Measurements from ENCODE around the gene AK8. TPM values are rescaled to one million over a fixed set of nuclear protein-coding genes. Genes with fewer than 3 reads are reported as not detected.

Gene AK8, protein sequence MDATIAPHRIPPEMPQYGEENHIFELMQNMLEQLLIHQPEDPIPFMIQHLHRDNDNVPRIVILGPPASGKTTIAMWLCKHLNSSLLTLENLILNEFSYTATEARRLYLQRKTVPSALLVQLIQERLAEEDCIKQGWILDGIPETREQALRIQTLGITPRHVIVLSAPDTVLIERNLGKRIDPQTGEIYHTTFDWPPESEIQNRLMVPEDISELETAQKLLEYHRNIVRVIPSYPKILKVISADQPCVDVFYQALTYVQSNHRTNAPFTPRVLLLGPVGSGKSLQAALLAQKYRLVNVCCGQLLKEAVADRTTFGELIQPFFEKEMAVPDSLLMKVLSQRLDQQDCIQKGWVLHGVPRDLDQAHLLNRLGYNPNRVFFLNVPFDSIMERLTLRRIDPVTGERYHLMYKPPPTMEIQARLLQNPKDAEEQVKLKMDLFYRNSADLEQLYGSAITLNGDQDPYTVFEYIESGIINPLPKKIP
- 0.77 and 0.84 TPM in 2 replicates for polyA plus RNA-seq (2012; rRNA removed)
- polyA plus RNA-seq (2012; cell fraction: cytosol; rRNA removed): 0.44 and 0.58 TPM in 2 replicates
- polyA plus RNA-seq (2012; cell fraction: nucleus; rRNA removed): 1.2 and 1.9 TPM in 2 replicates

DNA sequence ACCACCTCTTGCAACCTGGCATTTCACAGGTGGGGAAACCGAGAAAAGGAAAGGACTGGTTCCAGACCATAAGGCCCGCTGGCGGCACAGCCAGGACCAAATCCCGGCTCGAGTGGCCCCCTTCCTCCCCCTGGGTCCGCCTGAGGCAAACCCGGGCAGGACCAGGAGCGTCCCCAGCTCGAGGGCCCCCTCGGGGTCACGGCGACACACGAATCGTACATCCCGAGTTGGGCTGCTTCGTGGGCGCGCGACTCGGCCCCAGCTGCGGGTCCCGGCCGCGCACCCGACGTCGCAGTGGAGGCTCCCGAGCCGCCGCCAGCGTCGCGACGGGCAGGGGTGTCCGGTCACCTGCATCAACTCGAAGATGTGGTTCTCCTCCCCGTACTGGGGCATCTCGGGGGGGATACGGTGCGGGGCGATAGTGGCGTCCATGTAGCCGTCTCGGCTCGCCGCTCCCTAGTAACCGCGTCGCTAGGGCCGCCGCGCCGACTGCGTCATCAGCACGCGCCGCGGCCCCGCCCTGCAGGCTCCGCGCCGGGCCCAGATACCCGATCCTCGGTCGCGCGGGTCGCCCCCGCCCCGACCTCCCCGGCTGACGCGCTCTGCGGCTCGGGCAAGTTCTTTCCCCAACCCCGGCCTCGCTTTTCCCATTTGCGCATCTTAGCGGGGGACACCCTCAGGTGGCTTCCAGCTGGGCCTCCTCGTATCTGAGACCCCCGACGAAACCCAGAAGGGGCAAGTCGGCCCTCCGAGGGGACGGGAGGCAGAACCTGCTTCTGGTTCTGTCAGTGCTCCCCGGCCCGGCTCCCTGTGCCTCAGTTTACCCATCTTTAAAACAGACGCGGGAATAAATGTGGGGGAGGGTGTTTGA is at the start of gene AK8:
Gene AK8, minus strand, starts transcription at position 461 of the 871 bp plus-strand sequence. Its CDS starts 29 bp downstream, at position 432.
- Histone ChIP-seq H3K27ac (ENCODE audit: low read depth in 2 of 2, low read length in 1 of 2) (peak within 1 kb of the TSS; percentile 81 to 86), H3K9me2 (no peaks in the 10 kb centered on the region), H3K9me3 (no peaks in the 10 kb centered on the region), H3K4me1 (ENCODE audit: control insufficient read depth in 1 of 2, insufficient read depth in 2 of 2, low read depth in 1 of 2, low read length in 1 of 2) (peaks cover 0 to 7% of the 10 kb centered on the region in 2 experiments; a peak in 1 of 4 replicates), H4K20me1 (ENCODE audit: insufficient read depth) (no peaks in the 10 kb centered on the region), H3K4me3 (ENCODE audit: low read depth in 2 of 2, low read length in 1 of 2) (peak within 1 kb of the TSS; percentile 98), H3K9ac (peak within 1 kb of the TSS; percentile 100), H3F3A (replicated peaks; ENCODE audit: insufficient read depth) (no peaks in the 10 kb centered on the region), H3K79me2 (ENCODE audit: insufficient read depth) (no peaks in the 10 kb centered on the region; the same call in 1 of the 2 replicates), H3K4me2 (peak within 1 kb of the TSS; percentile 100), H2AFZ (ENCODE audit: low read depth) (peak within 1 kb of the TSS; percentile 98), H3K27me3 (ENCODE audit: insufficient read depth) (no peaks in the 10 kb centered on the region), H3K36me3 (replicated peaks in 1 of 2; ENCODE audit: control insufficient read depth in 1 of 2, insufficient read depth in 2 of 2, low read length in 1 of 2) (no peaks in the 10 kb centered on the region)
- DNase-seq: peak; percentile 98
- ChIA-PET CTCF (interaction anchor here (0.8 to 2.8 kb wide), 7 partner anchors 8 to 100 kb away, joined by 3 to 19 read pairs (median 3); no protein-coding TSS in a partner anchor), POLR2A (interaction anchor here (0.6 to 1.4 kb wide), 2 partner anchors 29 to 74 kb away, joined by 3 to 4 read pairs; no protein-coding TSS in a partner anchor)
- WGBS (ENCODE audit: low lambda C conversion rate): 2% methylated on average over 26 of the region's 89 CpGs
- no peak for TF ChIP-seq NRF1 (IDR thresholded peaks at IDR 0.05; ENCODE audit: low read depth, low read length)
- peak; percentile 84 for TF ChIP-seq MXI1 (IDR thresholded peaks at IDR 0.05; ENCODE audit: low read depth, low read length)
- TF ChIP-seq ELF1 (IDR thresholded peaks at IDR 0.05): no peak
- no peak for TF ChIP-seq EZH2phosphoT487 (IDR thresholded peaks at IDR 0.05; ENCODE audit: borderline replicate concordance, low read depth)
- TF ChIP-seq, protein P1, sequence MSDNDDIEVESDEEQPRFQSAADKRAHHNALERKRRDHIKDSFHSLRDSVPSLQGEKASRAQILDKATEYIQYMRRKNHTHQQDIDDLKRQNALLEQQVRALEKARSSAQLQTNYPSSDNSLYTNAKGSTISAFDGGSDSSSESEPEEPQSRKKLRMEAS (IDR thresholded peaks at IDR 0.05; ENCODE audit: low read depth): peak; percentile 38; the same call in 1 of the 2 replicates
- TF ChIP-seq, protein P2, sequence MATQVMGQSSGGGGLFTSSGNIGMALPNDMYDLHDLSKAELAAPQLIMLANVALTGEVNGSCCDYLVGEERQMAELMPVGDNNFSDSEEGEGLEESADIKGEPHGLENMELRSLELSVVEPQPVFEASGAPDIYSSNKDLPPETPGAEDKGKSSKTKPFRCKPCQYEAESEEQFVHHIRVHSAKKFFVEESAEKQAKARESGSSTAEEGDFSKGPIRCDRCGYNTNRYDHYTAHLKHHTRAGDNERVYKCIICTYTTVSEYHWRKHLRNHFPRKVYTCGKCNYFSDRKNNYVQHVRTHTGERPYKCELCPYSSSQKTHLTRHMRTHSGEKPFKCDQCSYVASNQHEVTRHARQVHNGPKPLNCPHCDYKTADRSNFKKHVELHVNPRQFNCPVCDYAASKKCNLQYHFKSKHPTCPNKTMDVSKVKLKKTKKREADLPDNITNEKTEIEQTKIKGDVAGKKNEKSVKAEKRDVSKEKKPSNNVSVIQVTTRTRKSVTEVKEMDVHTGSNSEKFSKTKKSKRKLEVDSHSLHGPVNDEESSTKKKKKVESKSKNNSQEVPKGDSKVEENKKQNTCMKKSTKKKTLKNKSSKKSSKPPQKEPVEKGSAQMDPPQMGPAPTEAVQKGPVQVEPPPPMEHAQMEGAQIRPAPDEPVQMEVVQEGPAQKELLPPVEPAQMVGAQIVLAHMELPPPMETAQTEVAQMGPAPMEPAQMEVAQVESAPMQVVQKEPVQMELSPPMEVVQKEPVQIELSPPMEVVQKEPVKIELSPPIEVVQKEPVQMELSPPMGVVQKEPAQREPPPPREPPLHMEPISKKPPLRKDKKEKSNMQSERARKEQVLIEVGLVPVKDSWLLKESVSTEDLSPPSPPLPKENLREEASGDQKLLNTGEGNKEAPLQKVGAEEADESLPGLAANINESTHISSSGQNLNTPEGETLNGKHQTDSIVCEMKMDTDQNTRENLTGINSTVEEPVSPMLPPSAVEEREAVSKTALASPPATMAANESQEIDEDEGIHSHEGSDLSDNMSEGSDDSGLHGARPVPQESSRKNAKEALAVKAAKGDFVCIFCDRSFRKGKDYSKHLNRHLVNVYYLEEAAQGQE (IDR thresholded peaks at IDR 0.05; ENCODE audit: low read depth, low read length): peak; percentile 8; the same call in 1 of the 2 replicates
- TF ChIP-seq TEAD4 (IDR thresholded peaks at IDR 0.05; ENCODE audit: borderline replicate concordance, insufficient read depth): no peak
- TF ChIP-seq MEF2A (IDR thresholded peaks at IDR 0.05; ENCODE audit: borderline replicate concordance, low read depth): no peak
- no peak for TF ChIP-seq YY1 (IDR thresholded peaks at IDR 0.05; ENCODE audit: low read depth)
- TF ChIP-seq GATA2 (CRISPR knock-in tag; IDR thresholded peaks at IDR 0.05): no peak
- no peak for TF ChIP-seq POLR2AphosphoS5 (IDR thresholded peaks at IDR 0.05; ENCODE audit: low read depth, low read length)
- TF ChIP-seq SMC3 (IDR thresholded peaks at IDR 0.05; ENCODE audit: low read depth, low read length): no peak
- peak; percentile 28; the same call in 1 of the 2 replicates for TF ChIP-seq TAF1 (IDR thresholded peaks at IDR 0.05; ENCODE audit: borderline replicate concordance, low read depth, low read length)
- no peak for TF ChIP-seq EP300 (IDR thresholded peaks at IDR 0.05; ENCODE audit: borderline replicate concordance in 1 of 2, low read depth in 1 of 2, low read length in 1 of 2)
- no peak for TF ChIP-seq GABPA (IDR thresholded peaks at IDR 0.05; ENCODE audit: low read depth)
- TF ChIP-seq RCOR1 (IDR thresholded peaks at IDR 0.05; ENCODE audit: low read length): no peak
- TF ChIP-seq RFX5 (IDR thresholded peaks at IDR 0.05; ENCODE audit: low read length): no peak
- TF ChIP-seq JUND (IDR thresholded peaks at IDR 0.05): no peak
- no peak for TF ChIP-seq RXRA (IDR thresholded peaks at IDR 0.05; ENCODE audit: borderline replicate concordance, low read depth)
- peak; percentile 24 for TF ChIP-seq CHD2 (IDR thresholded peaks at IDR 0.05; ENCODE audit: low read length, partially characterized antibody)
- TF ChIP-seq FOXJ3 (CRISPR knock-in tag; IDR thresholded peaks at IDR 0.05): no peak
- TF ChIP-seq, protein P3, sequence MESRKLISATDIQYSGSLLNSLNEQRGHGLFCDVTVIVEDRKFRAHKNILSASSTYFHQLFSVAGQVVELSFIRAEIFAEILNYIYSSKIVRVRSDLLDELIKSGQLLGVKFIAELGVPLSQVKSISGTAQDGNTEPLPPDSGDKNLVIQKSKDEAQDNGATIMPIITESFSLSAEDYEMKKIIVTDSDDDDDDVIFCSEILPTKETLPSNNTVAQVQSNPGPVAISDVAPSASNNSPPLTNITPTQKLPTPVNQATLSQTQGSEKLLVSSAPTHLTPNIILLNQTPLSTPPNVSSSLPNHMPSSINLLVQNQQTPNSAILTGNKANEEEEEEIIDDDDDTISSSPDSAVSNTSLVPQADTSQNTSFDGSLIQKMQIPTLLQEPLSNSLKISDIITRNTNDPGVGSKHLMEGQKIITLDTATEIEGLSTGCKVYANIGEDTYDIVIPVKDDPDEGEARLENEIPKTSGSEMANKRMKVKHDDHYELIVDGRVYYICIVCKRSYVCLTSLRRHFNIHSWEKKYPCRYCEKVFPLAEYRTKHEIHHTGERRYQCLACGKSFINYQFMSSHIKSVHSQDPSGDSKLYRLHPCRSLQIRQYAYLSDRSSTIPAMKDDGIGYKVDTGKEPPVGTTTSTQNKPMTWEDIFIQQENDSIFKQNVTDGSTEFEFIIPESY (IDR thresholded peaks at IDR 0.05; ENCODE audit: borderline replicate concordance, low read depth): no peak
- no peak for TF ChIP-seq FOXM1 (IDR thresholded peaks at IDR 0.05; ENCODE audit: low read depth)
- TF ChIP-seq, protein P4, sequence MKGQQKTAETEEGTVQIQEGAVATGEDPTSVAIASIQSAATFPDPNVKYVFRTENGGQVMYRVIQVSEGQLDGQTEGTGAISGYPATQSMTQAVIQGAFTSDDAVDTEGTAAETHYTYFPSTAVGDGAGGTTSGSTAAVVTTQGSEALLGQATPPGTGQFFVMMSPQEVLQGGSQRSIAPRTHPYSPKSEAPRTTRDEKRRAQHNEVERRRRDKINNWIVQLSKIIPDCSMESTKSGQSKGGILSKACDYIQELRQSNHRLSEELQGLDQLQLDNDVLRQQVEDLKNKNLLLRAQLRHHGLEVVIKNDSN (IDR thresholded peaks at IDR 0.05; ENCODE audit: borderline replicate concordance, low read depth): no peak
- TF ChIP-seq SIN3A (IDR thresholded peaks at IDR 0.05; ENCODE audit: borderline replicate concordance, low read depth, low read length): peak; percentile 89; the same call in 1 of the 2 replicates
